HEK293 (cell line): ENCODE measurements around the gene KRTAP10-12.

Experiments
- CTCF ChIA-PET: fragments of 350-600 bp; formaldehyde crosslinking; extraction: SDS; loops from one replicate; lab custom pipeline; 2021; ENCODE audit warnings: antibody characterized with exemption; lab: Yijun Ruan, JAX
- POLR2A ChIA-PET: fragments of 300-600 bp; formaldehyde crosslinking; extraction: SDS; loops from one replicate; lab custom pipeline; 2020; ENCODE audit warnings: antibody characterized with exemption, inconsistent platforms; lab: Yijun Ruan, JAX
- H3K27ac ChIP-seq: fragments of 200-500 bp; sonication (Bioruptor generic); 2 replicates; pipeline ENCODE4 v1.5.1; 2014; ENCODE audit warnings: low read depth, low read length, control low read depth, inconsistent platforms; ENCODE audit errors: extremely low read depth
- H3K36me3 ChIP-seq, 2 experiments: fragments of 200-500 bp in 1 of 2; sonication (Bioruptor generic) in 1 of 2; 1 replicate in 1 of 2; 2 replicates in 1 of 2; pipeline ENCODE4 v1.5.1; 2014 to 2017; ENCODE audit warnings: inconsistent platforms in 2 of 2, low read length in 2 of 2; ENCODE audit not compliant: control insufficient read depth in 2 of 2, insufficient read depth in 1 of 2
- H3K4me1 ChIP-seq: fragments of 200-500 bp; sonication (Bioruptor generic); 2 replicates; pipeline ENCODE4 v1.5.1; 2014; ENCODE audit warnings: mild to moderate bottlenecking, low read length, inconsistent platforms; ENCODE audit not compliant: control insufficient read depth, insufficient read depth
- H3K4me3 ChIP-seq: 2 replicates; pipeline ENCODE4 v1.5.1; 2011; ENCODE audit warnings: low read depth, mild to moderate bottlenecking, control low read depth, low read length, moderate library complexity
- H3K9me3 ChIP-seq: fragments of 200-500 bp; sonication (Bioruptor generic); 2 replicates; pipeline ENCODE4 v1.5.1; 2014; ENCODE audit warnings: low read depth, low read length, inconsistent platforms; ENCODE audit not compliant: control insufficient read depth, insufficient read depth
- GLI2 ChIP-seq: fragments of 450-650 bp; formaldehyde crosslinking; IDR thresholded peaks from 2 replicates; pipeline ENCODE4; 2017; ENCODE audit warnings: missing biosample characterization, missing genetic modification characterization, low read depth, borderline replicate concordance
- GLIS1 ChIP-seq: fragments of 450-650 bp; formaldehyde crosslinking; IDR thresholded peaks from 2 replicates; pipeline ENCODE4 v1.5.1; 2016; ENCODE audit warnings: missing biosample characterization, missing genetic modification characterization
- YY1 ChIP-seq: fragments of 450-650 bp; formaldehyde crosslinking; IDR thresholded peaks from 2 replicates; pipeline ENCODE4 v1.5.1; 2018; ENCODE audit warnings: missing biosample characterization, missing genetic modification characterization
- ZBTB8A ChIP-seq: fragments of 450-650 bp; formaldehyde crosslinking; IDR thresholded peaks from 2 replicates; pipeline ENCODE4 v1.5.1; 2016; ENCODE audit warnings: missing biosample characterization, missing genetic modification characterization
- ZFHX2 ChIP-seq: fragments of 450-650 bp; formaldehyde crosslinking; conservative IDR thresholded peaks from 2 replicates; pipeline ENCODE4 v1.5.1; 2016; ENCODE audit warnings: missing biosample characterization, missing genetic modification characterization
- ZNF133 ChIP-seq: fragments of 450-650 bp; formaldehyde crosslinking; IDR thresholded peaks from 2 replicates; pipeline ENCODE4 v1.5.1; 2016; ENCODE audit warnings: missing biosample characterization, missing genetic modification characterization
- ZNF174 ChIP-seq: fragments of 450-650 bp; formaldehyde crosslinking; IDR thresholded peaks from 2 replicates; pipeline ENCODE4 v1.5.0; 2017; ENCODE audit warnings: missing biosample characterization, mild to moderate bottlenecking, missing genetic modification characterization
- ZNF202 ChIP-seq: fragments of 450-650 bp; formaldehyde crosslinking; IDR thresholded peaks from 2 replicates; pipeline ENCODE4 v1.5.1; 2016; ENCODE audit warnings: missing biosample characterization, missing genetic modification characterization, borderline replicate concordance
- ZNF366 ChIP-seq: fragments of 450-650 bp; formaldehyde crosslinking; conservative IDR thresholded peaks from 2 replicates; pipeline ENCODE4 v1.5.1; 2016; ENCODE audit warnings: missing biosample characterization, missing genetic modification characterization
- ZNF37A ChIP-seq: fragments of 450-650 bp; IDR thresholded peaks from 2 replicates; pipeline ENCODE4 v1.5.1; 2018; ENCODE audit warnings: missing biosample characterization, missing genetic modification characterization
- ZNF521 ChIP-seq: fragments of 450-650 bp; formaldehyde crosslinking; IDR thresholded peaks from 2 replicates; pipeline ENCODE4 v1.5.1; 2017; ENCODE audit warnings: missing biosample characterization, mild to moderate bottlenecking, missing genetic modification characterization
- ZNF610 ChIP-seq: fragments of 450-650 bp; formaldehyde crosslinking; IDR thresholded peaks from 2 replicates; pipeline ENCODE4 v1.5.1; 2016; ENCODE audit warnings: missing biosample characterization, missing genetic modification characterization, borderline replicate concordance
- ZNF621 ChIP-seq: fragments of 450-650 bp; formaldehyde crosslinking; IDR thresholded peaks from 2 replicates; pipeline ENCODE4 v1.5.1; 2017; ENCODE audit warnings: missing biosample characterization, missing genetic modification characterization
- ZNF776 ChIP-seq: fragments of 450-650 bp; formaldehyde crosslinking; IDR thresholded peaks from 2 replicates; pipeline ENCODE4 v1.5.0; 2017; ENCODE audit warnings: missing biosample characterization, missing genetic modification characterization, borderline replicate concordance
- ZNF777 ChIP-seq: fragments of 450-650 bp; formaldehyde crosslinking; IDR thresholded peaks from 2 replicates; pipeline ENCODE4 v1.5.1; 2017; ENCODE audit warnings: missing biosample characterization, missing genetic modification characterization, borderline replicate concordance
- ZSCAN30 ChIP-seq: fragments of 450-650 bp; IDR thresholded peaks from 2 replicates; pipeline ENCODE4 v1.5.1; 2018; ENCODE audit warnings: missing biosample characterization, mild to moderate bottlenecking, missing genetic modification characterization, moderate library complexity
- TF ChIP-seq, protein P1 (sequence below): fragments of 450-650 bp; formaldehyde crosslinking; IDR thresholded peaks from 2 replicates; pipeline ENCODE4 v1.5.1; 2016; ENCODE audit warnings: missing biosample characterization, missing genetic modification characterization
- TF ChIP-seq, protein P2 (sequence below): fragments of 450-650 bp; formaldehyde crosslinking; IDR thresholded peaks from 2 replicates; pipeline ENCODE4 v1.5.1; 2016; ENCODE audit warnings: missing biosample characterization, missing genetic modification characterization
- TF ChIP-seq, protein P3 (sequence below): fragments of 450-650 bp; formaldehyde crosslinking; IDR thresholded peaks from 2 replicates; pipeline ENCODE4 v1.5.1; 2016; ENCODE audit warnings: missing biosample characterization, missing genetic modification characterization
- TF ChIP-seq, protein P4 (sequence below): fragments of 450-650 bp; formaldehyde crosslinking; IDR thresholded peaks from 2 replicates; pipeline ENCODE4 v1.5.1; 2016; ENCODE audit warnings: missing biosample characterization, missing genetic modification characterization
- TF ChIP-seq, protein P5 (sequence below): fragments of 450-650 bp; formaldehyde crosslinking; IDR thresholded peaks from 2 replicates; pipeline ENCODE4 v1.5.1; 2016; ENCODE audit warnings: missing biosample characterization, missing genetic modification characterization, borderline replicate concordance
- TF ChIP-seq, protein P6 (sequence below): fragments of 450-650 bp; formaldehyde crosslinking; IDR thresholded peaks from 2 replicates; pipeline ENCODE4 v1.5.1; 2016; ENCODE audit warnings: missing biosample characterization, missing genetic modification characterization

Gene KRTAP10-12

DNA sequence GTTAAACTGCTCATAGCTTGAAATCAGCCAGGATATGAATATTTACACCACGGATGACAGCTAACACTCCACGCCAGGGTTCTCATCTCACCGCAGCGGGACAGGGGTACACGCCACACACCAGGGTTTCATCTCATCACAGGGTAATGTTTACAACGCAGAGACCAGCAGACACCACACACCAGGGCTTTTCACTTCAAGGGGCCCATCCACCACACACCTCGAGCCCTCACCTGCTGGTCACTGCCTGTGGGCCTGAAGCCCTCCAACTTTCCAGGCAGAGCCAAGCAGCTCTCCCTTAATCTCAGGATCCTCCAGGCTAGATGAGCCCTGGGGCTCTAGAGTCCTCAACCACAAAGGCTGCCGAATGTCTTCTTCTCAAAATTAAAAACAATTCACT lies 1.3 kb upstream of the KRTAP10-12 start:
- no peaks in the 10 kb centered on the region for H3K36me3 ChIP-seq
- H3K4me3 ChIP-seq, result no peak overlapping the region
- H3K4me1 ChIP-seq, result no peaks in the 10 kb centered on the region
- POLR2A ChIA-PET, result no interaction called here
- H3K9me3 ChIP-seq, result no peaks in the 10 kb centered on the region; the same call in none of the 2 replicates
- no peak overlapping the region for H3K27ac ChIP-seq
- TF ChIP-seq ZFHX2 (no peak), ZNF37A (tag by site-specific recombination) (no peak), ZNF621 (no peak), ZNF776 (tag by site-specific recombination) (no peak), ZNF133 (no peak), GLI2 (tag by site-specific recombination) (no peak), ZNF777 (no peak), ZSCAN30 (no peak), ZBTB8A (tag by site-specific recombination) (no peak), ZNF174 (tag by site-specific recombination) (no peak), GLIS1 (tag by site-specific recombination) (no peak), YY1 (tag by site-specific recombination) (no peak), ZNF521 (no peak), ZNF610 (tag by site-specific recombination) (no peak), ZNF202 (tag by site-specific recombination) (no peak), ZNF366 (tag by site-specific recombination) (no peak)
- TF ChIP-seq, protein P1, sequence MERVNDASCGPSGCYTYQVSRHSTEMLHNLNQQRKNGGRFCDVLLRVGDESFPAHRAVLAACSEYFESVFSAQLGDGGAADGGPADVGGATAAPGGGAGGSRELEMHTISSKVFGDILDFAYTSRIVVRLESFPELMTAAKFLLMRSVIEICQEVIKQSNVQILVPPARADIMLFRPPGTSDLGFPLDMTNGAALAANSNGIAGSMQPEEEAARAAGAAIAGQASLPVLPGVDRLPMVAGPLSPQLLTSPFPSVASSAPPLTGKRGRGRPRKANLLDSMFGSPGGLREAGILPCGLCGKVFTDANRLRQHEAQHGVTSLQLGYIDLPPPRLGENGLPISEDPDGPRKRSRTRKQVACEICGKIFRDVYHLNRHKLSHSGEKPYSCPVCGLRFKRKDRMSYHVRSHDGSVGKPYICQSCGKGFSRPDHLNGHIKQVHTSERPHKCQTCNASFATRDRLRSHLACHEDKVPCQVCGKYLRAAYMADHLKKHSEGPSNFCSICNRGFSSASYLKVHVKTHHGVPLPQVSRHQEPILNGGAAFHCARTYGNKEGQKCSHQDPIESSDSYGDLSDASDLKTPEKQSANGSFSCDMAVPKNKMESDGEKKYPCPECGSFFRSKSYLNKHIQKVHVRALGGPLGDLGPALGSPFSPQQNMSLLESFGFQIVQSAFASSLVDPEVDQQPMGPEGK (tag by site-specific recombination), result no peak
- TF ChIP-seq, protein P2, sequence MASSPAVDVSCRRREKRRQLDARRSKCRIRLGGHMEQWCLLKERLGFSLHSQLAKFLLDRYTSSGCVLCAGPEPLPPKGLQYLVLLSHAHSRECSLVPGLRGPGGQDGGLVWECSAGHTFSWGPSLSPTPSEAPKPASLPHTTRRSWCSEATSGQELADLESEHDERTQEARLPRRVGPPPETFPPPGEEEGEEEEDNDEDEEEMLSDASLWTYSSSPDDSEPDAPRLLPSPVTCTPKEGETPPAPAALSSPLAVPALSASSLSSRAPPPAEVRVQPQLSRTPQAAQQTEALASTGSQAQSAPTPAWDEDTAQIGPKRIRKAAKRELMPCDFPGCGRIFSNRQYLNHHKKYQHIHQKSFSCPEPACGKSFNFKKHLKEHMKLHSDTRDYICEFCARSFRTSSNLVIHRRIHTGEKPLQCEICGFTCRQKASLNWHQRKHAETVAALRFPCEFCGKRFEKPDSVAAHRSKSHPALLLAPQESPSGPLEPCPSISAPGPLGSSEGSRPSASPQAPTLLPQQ (tag by site-specific recombination), result no peak
- TF ChIP-seq, protein P3, sequence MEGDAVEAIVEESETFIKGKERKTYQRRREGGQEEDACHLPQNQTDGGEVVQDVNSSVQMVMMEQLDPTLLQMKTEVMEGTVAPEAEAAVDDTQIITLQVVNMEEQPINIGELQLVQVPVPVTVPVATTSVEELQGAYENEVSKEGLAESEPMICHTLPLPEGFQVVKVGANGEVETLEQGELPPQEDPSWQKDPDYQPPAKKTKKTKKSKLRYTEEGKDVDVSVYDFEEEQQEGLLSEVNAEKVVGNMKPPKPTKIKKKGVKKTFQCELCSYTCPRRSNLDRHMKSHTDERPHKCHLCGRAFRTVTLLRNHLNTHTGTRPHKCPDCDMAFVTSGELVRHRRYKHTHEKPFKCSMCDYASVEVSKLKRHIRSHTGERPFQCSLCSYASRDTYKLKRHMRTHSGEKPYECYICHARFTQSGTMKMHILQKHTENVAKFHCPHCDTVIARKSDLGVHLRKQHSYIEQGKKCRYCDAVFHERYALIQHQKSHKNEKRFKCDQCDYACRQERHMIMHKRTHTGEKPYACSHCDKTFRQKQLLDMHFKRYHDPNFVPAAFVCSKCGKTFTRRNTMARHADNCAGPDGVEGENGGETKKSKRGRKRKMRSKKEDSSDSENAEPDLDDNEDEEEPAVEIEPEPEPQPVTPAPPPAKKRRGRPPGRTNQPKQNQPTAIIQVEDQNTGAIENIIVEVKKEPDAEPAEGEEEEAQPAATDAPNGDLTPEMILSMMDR (tag by site-specific recombination), result no peak
- TF ChIP-seq, protein P4, sequence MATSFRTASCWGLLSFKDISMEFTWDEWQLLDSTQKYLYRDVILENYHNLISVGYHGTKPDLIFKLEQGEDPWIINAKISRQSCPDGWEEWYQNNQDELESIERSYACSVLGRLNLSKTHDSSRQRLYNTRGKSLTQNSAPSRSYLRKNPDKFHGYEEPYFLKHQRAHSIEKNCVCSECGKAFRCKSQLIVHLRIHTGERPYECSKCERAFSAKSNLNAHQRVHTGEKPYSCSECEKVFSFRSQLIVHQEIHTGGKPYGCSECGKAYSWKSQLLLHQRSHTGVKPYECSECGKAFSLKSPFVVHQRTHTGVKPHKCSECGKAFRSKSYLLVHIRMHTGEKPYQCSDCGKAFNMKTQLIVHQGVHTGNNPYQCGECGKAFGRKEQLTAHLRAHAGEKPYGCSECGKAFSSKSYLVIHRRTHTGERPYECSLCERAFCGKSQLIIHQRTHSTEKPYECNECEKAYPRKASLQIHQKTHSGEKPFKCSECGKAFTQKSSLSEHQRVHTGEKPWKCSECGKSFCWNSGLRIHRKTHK (tag by site-specific recombination), result no peak
- TF ChIP-seq, all 188 proteins: peak for 0
- CTCF ChIA-PET, result interaction anchor here (1.1 kb wide), 1 partner anchor 8 kb away, joined by 3 read pairs; no protein-coding TSS in a partner anchor

DNA sequence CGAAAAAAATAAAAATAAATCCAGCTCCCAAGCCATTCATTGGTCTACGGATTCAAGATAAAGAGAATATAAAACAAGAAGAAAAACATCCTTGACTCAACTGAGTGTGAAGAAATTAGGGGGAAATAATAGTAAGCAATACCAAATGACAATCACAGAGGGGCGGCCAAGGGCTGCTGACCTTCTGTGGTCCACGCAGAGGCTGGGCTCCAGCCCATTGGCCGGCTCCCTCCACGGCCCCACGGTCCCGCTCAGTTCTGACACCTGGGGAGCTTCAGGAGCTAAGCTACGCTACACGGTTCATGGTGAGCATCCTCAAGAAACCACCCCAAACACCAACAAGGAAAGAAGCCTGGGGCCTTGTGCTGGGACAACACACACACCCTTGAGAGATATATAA lies 400 bp upstream of the KRTAP10-12 start:
- Histone ChIP-seq H3K36me3 (no peaks in the 10 kb centered on the region), H3K4me3 (no peak overlapping the region), H3K27ac (no peak overlapping the region), H3K4me1 (no peaks in the 10 kb centered on the region), H3K9me3 (no peaks in the 10 kb centered on the region; the same call in none of the 2 replicates)
- ChIA-PET CTCF (interaction anchor here (0.5 to 1.1 kb wide), 3 partner anchors 7 to 46 kb away, joined by 3 to 5 read pairs (median 3); no protein-coding TSS in a partner anchor), POLR2A (interaction anchor here (0.6 kb wide), 1 partner anchor 300 kb away, joined by 3 read pairs; no protein-coding TSS in a partner anchor)
- TF ChIP-seq, protein P5, sequence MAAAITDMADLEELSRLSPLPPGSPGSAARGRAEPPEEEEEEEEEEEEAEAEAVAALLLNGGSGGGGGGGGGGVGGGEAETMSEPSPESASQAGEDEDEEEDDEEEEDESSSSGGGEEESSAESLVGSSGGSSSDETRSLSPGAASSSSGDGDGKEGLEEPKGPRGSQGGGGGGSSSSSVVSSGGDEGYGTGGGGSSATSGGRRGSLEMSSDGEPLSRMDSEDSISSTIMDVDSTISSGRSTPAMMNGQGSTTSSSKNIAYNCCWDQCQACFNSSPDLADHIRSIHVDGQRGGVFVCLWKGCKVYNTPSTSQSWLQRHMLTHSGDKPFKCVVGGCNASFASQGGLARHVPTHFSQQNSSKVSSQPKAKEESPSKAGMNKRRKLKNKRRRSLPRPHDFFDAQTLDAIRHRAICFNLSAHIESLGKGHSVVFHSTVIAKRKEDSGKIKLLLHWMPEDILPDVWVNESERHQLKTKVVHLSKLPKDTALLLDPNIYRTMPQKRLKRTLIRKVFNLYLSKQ (tag by site-specific recombination), result no peak
- TF ChIP-seq ZNF202 (tag by site-specific recombination), result no peak
- TF ChIP-seq, protein P6, sequence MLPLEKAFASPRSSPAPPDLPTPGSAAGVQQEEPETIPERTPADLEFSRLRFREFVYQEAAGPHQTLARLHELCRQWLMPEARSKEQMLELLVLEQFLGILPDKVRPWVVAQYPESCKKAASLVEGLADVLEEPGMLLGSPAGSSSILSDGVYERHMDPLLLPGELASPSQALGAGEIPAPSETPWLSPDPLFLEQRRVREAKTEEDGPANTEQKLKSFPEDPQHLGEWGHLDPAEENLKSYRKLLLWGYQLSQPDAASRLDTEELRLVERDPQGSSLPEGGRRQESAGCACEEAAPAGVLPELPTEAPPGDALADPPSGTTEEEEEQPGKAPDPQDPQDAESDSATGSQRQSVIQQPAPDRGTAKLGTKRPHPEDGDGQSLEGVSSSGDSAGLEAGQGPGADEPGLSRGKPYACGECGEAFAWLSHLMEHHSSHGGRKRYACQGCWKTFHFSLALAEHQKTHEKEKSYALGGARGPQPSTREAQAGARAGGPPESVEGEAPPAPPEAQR (tag by site-specific recombination), result no peak
